ENCODE data around the gene KRT6B. TPM values are rescaled to one million over a fixed set of nuclear protein-coding genes. Genes with fewer than 3 reads are reported as not detected.

KRT6B gene
- total RNA-seq, 1 experiment from 2014 or later, result not detected

DNA sequence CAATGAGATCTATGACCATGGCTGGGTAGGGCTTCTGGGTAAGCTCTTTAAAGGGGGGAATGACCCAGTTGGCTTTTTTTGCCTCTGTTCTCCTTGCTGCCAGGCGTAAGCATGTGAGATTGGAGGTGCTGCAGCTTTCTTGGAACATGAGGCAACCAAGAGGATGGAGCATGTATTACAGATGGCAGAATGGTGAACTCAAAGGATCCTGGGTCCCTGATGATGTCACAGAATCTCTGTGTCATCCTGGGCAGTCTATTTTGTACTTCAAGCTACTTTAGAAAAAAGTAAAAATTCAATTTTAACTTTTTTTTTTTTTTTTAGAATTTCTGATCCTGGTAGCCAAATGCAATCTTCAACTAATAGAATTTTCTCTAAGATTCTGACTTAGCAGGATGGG lies 53.8 kb downstream of the KRT6B start:
- in situ Hi-C loops (cut with HindIII; ENCODE audit: low sequenced_read_pairs), result no loop called here
- no peak for DNase-seq (ENCODE audit: low spot score)

DNA sequence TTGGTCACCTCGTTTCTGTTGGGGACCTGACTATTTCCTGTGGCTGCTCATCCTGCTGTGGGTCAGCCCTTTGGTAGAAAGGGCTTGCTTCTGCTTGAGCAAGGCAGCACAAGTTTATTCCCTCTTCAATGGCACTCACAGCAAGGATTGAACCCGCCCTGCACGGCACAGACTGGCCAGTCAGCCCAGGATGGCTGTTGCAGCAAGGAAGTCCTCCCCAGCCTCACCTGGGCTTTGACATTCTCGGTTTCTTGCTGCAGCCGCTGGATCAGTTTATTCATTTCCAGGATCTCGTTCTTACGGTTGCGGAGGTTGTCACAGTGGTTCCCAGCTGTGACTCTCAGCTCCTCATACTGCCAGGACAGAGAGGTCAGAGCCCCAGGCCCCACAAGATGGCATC lies 55.3 kb downstream of the KRT6B start:
- in situ Hi-C loops (cut with HindIII; ENCODE audit: low sequenced_read_pairs), result no loop called here
- DNase-seq (ENCODE audit: low spot score), result no peak

Other genes starting within 250 kb of the KRT6B start
- 0.49 TPM in 1 of 2 replicates, not detected in the other for gene KRT7, start 218.9 kb downstream of the KRT6B start, total RNA-seq (2014; rRNA removed; shearing (Covaris generic))
- not detected in 2 replicates for gene KRT86, start 177.5 kb downstream of the KRT6B start, total RNA-seq (2014; rRNA removed; shearing (Covaris generic))
- gene KRT81, start 160.6 kb downstream of the KRT6B start, total RNA-seq (2014; rRNA removed; shearing (Covaris generic)), result not detected in 2 replicates
- 0.07 TPM in 1 of 2 replicates, not detected in the other for gene KRT83, start 130.7 kb downstream of the KRT6B start, total RNA-seq (2014; rRNA removed; shearing (Covaris generic))
- gene KRT85, start 84.7 kb downstream of the KRT6B start, total RNA-seq (2014; rRNA removed; shearing (Covaris generic)), result not detected in 2 replicates
- gene KRT84, start 66.5 kb downstream of the KRT6B start, total RNA-seq (2014; rRNA removed; shearing (Covaris generic)), result not detected in 2 replicates
- not detected in 2 replicates for gene KRT82, start 45.8 kb downstream of the KRT6B start, total RNA-seq (2014; rRNA removed; shearing (Covaris generic))
- gene KRT75, start 17.8 kb downstream of the KRT6B start, total RNA-seq (2014; rRNA removed; shearing (Covaris generic)), result 0.20 and 0.43 TPM in 2 replicates
- gene KRT6C, start 21.7 kb upstream of the KRT6B start, total RNA-seq (2014; rRNA removed; shearing (Covaris generic)), result not detected in 2 replicates
- not detected in 2 replicates for gene KRT6A, start 41.1 kb upstream of the KRT6B start, total RNA-seq (2014; rRNA removed; shearing (Covaris generic))
- gene KRT5, start 68.2 kb upstream of the KRT6B start, total RNA-seq (2014; rRNA removed; shearing (Covaris generic)), result not detected in 2 replicates
- not detected in 2 replicates for gene KRT71, start 101.0 kb upstream of the KRT6B start, total RNA-seq (2014; rRNA removed; shearing (Covaris generic))
- gene KRT74, start 121.7 kb upstream of the KRT6B start, total RNA-seq (2014; rRNA removed; shearing (Covaris generic)), result not detected in 2 replicates
- gene KRT72, start 149.3 kb upstream of the KRT6B start, total RNA-seq (2014; rRNA removed; shearing (Covaris generic)), result not detected in 2 replicates
- not detected in 2 replicates for gene KRT73, start 166.4 kb upstream of the KRT6B start, total RNA-seq (2014; rRNA removed; shearing (Covaris generic))
- gene KRT2, start 200.1 kb upstream of the KRT6B start, total RNA-seq (2014; rRNA removed; shearing (Covaris generic)), result not detected in 2 replicates
- not detected in 2 replicates for gene KRT1, start 228.3 kb upstream of the KRT6B start, total RNA-seq (2014; rRNA removed; shearing (Covaris generic))